WTC11 (cell line): ENCODE results near the gene PCP2. TPM values are rescaled to one million over a fixed set of nuclear protein-coding genes. Genes with fewer than 3 reads are reported as not detected.

Experiments used
- ATAC-seq: fragments of 200-7000 bp; cut with Tn5 transposase; 2 replicates; pipeline ENCODE4 v1.10.0; 2021; ENCODE audit warnings: mild to moderate bottlenecking, moderate library complexity
- CTCF ChIA-PET: fragments of 300-600 bp; sonication (Branson Sonifier 250); formaldehyde crosslinking; loops from one replicate; lab custom pipeline; 2021; ENCODE audit warnings: antibody characterized with exemption; lab: Charles Lee
- POLR2A ChIA-PET: fragments of 350-600 bp; sonication (Branson Sonifier 250); formaldehyde crosslinking; loops from one replicate; lab custom pipeline; 2021; ENCODE audit warnings: antibody characterized with exemption; lab: Charles Lee
- DNase-seq: peaks from one replicate; pipeline ENCODE4 v3.0.0; 2021; ENCODE audit warnings: low spot score
- H3K27ac Mint-ChIP-seq: 2 replicates; pipeline ENCODE4 v1.8.0; 2021; ENCODE audit warnings: mixed read lengths
- H3K27me3 Mint-ChIP-seq: 2 replicates; pipeline ENCODE4 v1.8.0; 2021; ENCODE audit warnings: low read depth, mild to moderate bottlenecking, moderate library complexity, mixed read lengths
- H3K36me3 Mint-ChIP-seq: 2 replicates; pipeline ENCODE4 v1.8.0; 2021; ENCODE audit warnings: mixed read lengths
- H3K4me1 Mint-ChIP-seq: 2 replicates; pipeline ENCODE4 v1.8.0; 2022; ENCODE audit warnings: mixed read lengths
- H3K4me3 Mint-ChIP-seq: 2 replicates; pipeline ENCODE4 v1.8.0; 2021; ENCODE audit warnings: mild to moderate bottlenecking, moderate library complexity, mixed read lengths
- H3K9me3 Mint-ChIP-seq: 2 replicates; pipeline ENCODE4 v1.8.0; 2021; ENCODE audit warnings: mixed read lengths
- CDX4 ChIP-seq: fragments of 250-450 bp; sonication (Bioruptor Pico); IDR thresholded peaks from 2 replicates; pipeline ENCODE4 v1.9.0; 2021; ENCODE audit warnings: moderate library complexity, mild to moderate bottlenecking, inconsistent platforms, borderline replicate concordance
- CREB1 ChIP-seq: sonication (generic); formaldehyde crosslinking; IDR thresholded peaks from 2 replicates; pipeline ENCODE4 v1.8.0; 2023; ENCODE audit warnings: mild to moderate bottlenecking, missing genetic modification reagents
- CREM ChIP-seq: sonication (generic); formaldehyde crosslinking; IDR thresholded peaks from 2 replicates; pipeline ENCODE4 v1.8.1; 2022; ENCODE audit warnings: mild to moderate bottlenecking, missing genetic modification reagents, moderate library complexity
- E2F5 ChIP-seq: sonication (generic); formaldehyde crosslinking; IDR thresholded peaks from 2 replicates; pipeline ENCODE4 v1.8.1; 2022; ENCODE audit warnings: mild to moderate bottlenecking, moderate library complexity, missing genetic modification reagents
- ELF4 ChIP-seq: sonication (generic); formaldehyde crosslinking; IDR thresholded peaks from 2 replicates; pipeline ENCODE4 v1.8.1; 2022; ENCODE audit warnings: low read depth, mild to moderate bottlenecking, moderate library complexity, missing genetic modification reagents
- ESRRA ChIP-seq: sonication (generic); formaldehyde crosslinking; IDR thresholded peaks from 2 replicates; pipeline ENCODE4 v1.8.1; 2022; ENCODE audit warnings: mild to moderate bottlenecking, missing genetic modification reagents, borderline replicate concordance
- FOXJ3 ChIP-seq: sonication (generic); formaldehyde crosslinking; IDR thresholded peaks from 2 replicates; pipeline ENCODE4 v1.9.0; 2021; ENCODE audit warnings: missing genetic modification reagents, mild to moderate bottlenecking, borderline replicate concordance
- FOXP1 ChIP-seq: sonication (generic); formaldehyde crosslinking; IDR thresholded peaks from 2 replicates; pipeline ENCODE4 v1.8.0; 2022; ENCODE audit warnings: missing genetic modification reagents, mild to moderate bottlenecking, moderate library complexity, borderline replicate concordance
- GABPB1 ChIP-seq: sonication (generic); formaldehyde crosslinking; IDR thresholded peaks from 2 replicates; pipeline ENCODE4 v1.8.1; 2023; ENCODE audit warnings: mild to moderate bottlenecking, missing genetic modification reagents
- JAZF1 ChIP-seq: fragments of 250-450 bp; sonication (Bioruptor Pico); IDR thresholded peaks from 2 replicates; pipeline ENCODE4 v1.9.0; 2021; ENCODE audit warnings: moderate library complexity, mild to moderate bottlenecking, inconsistent platforms
- JUN ChIP-seq: sonication (generic); formaldehyde crosslinking; IDR thresholded peaks from 2 replicates; pipeline ENCODE4 v1.8.0; 2023; ENCODE audit warnings: mild to moderate bottlenecking, missing genetic modification reagents
- MYBL2 ChIP-seq: sonication (generic); formaldehyde crosslinking; IDR thresholded peaks from 2 replicates; pipeline ENCODE4 v1.8.1; 2023; ENCODE audit warnings: mild to moderate bottlenecking, moderate library complexity, missing genetic modification reagents
- NFE2L1 ChIP-seq: sonication (generic); formaldehyde crosslinking; IDR thresholded peaks from 2 replicates; pipeline ENCODE4 v1.8.1; 2023; ENCODE audit warnings: missing genetic modification reagents
- NFYB ChIP-seq: sonication (generic); formaldehyde crosslinking; conservative IDR thresholded peaks from 2 replicates; pipeline ENCODE4 v1.8.0; 2022; ENCODE audit warnings: low read depth, missing genetic modification reagents
- NR2C2 ChIP-seq: sonication (generic); formaldehyde crosslinking; IDR thresholded peaks from 2 replicates; pipeline ENCODE4 v1.8.0; 2022; ENCODE audit warnings: mild to moderate bottlenecking, missing genetic modification reagents
- OVOL2 ChIP-seq: fragments of 250-450 bp; sonication (Bioruptor Pico); IDR thresholded peaks from 2 replicates; pipeline ENCODE4 v1.9.0; 2021; ENCODE audit warnings: mild to moderate bottlenecking, borderline replicate concordance
- RELA ChIP-seq: sonication (generic); formaldehyde crosslinking; IDR thresholded peaks from 2 replicates; pipeline ENCODE4 v1.8.1; 2022; ENCODE audit warnings: missing genetic modification reagents, mild to moderate bottlenecking, borderline replicate concordance
- RORB ChIP-seq: fragments of 250-450 bp; sonication (Bioruptor Pico); IDR thresholded peaks from 2 replicates; pipeline ENCODE4 v1.9.0; 2021; ENCODE audit warnings: mild to moderate bottlenecking
- SMAD4 ChIP-seq: sonication (generic); formaldehyde crosslinking; IDR thresholded peaks from 2 replicates; pipeline ENCODE4 v1.8.0; 2022; ENCODE audit warnings: mild to moderate bottlenecking, missing genetic modification reagents
- SP1 ChIP-seq: sonication (generic); formaldehyde crosslinking; conservative IDR thresholded peaks from 2 replicates; pipeline ENCODE4 v1.8.1; 2022; ENCODE audit warnings: missing genetic modification reagents
- ZBTB43 ChIP-seq: sonication (generic); formaldehyde crosslinking; IDR thresholded peaks from 2 replicates; pipeline ENCODE4 v1.8.1; 2023; ENCODE audit warnings: mild to moderate bottlenecking, missing genetic modification reagents
- ZNF121 ChIP-seq: sonication (generic); formaldehyde crosslinking; IDR thresholded peaks from 2 replicates; pipeline ENCODE4 v1.8.0; 2023; ENCODE audit warnings: missing genetic modification reagents
- ZNF263 ChIP-seq: sonication (generic); formaldehyde crosslinking; IDR thresholded peaks from 2 replicates; pipeline ENCODE4 v1.8.1; 2022; ENCODE audit warnings: low read depth, mild to moderate bottlenecking, moderate library complexity, missing genetic modification reagents
- ZNF416 ChIP-seq: fragments of 250-450 bp; sonication (Bioruptor Pico); IDR thresholded peaks from 2 replicates; pipeline ENCODE4 v1.9.0; 2021; ENCODE audit warnings: mild to moderate bottlenecking, inconsistent platforms
- total RNA-seq: library from RNA; stranded (reverse); gene quantifications from 3 replicates; pipeline ENCODE4 v1.2.3, GENCODE V29; 2021
- TF ChIP-seq, protein P1 (sequence below): fragments of 250-450 bp; sonication (Bioruptor Pico); IDR thresholded peaks from 2 replicates; pipeline ENCODE4 v1.9.0; 2021; ENCODE audit warnings: mild to moderate bottlenecking
- TF ChIP-seq, protein P2 (sequence below): sonication (generic); formaldehyde crosslinking; IDR thresholded peaks from 2 replicates; pipeline ENCODE4 v1.8.1; 2022; ENCODE audit warnings: low read depth, mild to moderate bottlenecking, moderate library complexity, missing genetic modification reagents, borderline replicate concordance

The PCP2 gene
- total RNA-seq, 1 experiment from 2014 or later, result 0.48 TPM

DNA sequence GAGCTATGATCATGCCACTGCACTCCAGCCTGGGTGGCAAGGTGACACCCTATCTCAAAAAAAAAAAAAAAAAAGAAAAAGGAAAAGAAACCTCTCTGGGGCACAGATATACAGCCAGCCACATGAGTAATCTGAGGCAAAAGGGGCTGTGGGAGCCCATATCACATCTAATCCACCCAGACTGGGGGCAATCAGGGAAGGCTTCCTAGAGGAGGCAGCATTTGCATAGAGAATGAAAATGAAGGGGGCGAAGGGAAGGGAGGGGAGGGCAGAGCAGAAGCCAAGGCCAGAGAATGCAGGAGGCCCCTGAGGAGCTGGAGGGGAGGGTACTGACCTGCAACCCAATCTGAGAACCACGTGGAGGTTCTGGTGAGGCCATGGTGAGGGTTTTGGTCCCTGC lies 16.6 kb upstream of the PCP2 start (continued):
- TF ChIP-seq, protein P1, sequence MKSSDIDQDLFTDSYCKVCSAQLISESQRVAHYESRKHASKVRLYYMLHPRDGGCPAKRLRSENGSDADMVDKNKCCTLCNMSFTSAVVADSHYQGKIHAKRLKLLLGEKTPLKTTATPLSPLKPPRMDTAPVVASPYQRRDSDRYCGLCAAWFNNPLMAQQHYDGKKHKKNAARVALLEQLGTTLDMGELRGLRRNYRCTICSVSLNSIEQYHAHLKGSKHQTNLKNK (CRISPR knock-in tag), result no peak
- TF ChIP-seq NFYB (CRISPR knock-in tag) (no peak), NR2C2 (no peak)

- no peak overlapping the region for H3K4me3 Mint-ChIP-seq
- DNase-seq (no peak), ATAC-seq (no peak)
- H3K36me3 Mint-ChIP-seq, result no peaks in the 10 kb centered on the region
- H3K9me3 Mint-ChIP-seq, result no peaks in the 10 kb centered on the region
- TF ChIP-seq RORB (CRISPR knock-in tag) (no peak), ZNF121 (CRISPR knock-in tag) (peak; percentile 79; the same call in 1 of the 2 replicates)
- no peak overlapping the region for H3K27ac Mint-ChIP-seq
- peaks cover 31% of the 10 kb centered on the region for H3K27me3 Mint-ChIP-seq
- ChIA-PET POLR2A (interaction anchor here (0.6 kb wide), 2 partner anchors 8 to 353 kb away, joined by 3 to 4 read pairs; no protein-coding TSS in a partner anchor), CTCF (interaction anchor here (0.6 to 1.6 kb wide), 3 partner anchors 32 to 1602 kb away, joined by 3 to 6 read pairs (median 5); partner anchors contain the start of gene TRAPPC5)
- H3K4me1 Mint-ChIP-seq, result peaks cover 7% of the 10 kb centered on the region
Measured at GRCh38 chr19:7648265-7649014, 14.9 kb upstream of the PCP2 start.

DNA sequence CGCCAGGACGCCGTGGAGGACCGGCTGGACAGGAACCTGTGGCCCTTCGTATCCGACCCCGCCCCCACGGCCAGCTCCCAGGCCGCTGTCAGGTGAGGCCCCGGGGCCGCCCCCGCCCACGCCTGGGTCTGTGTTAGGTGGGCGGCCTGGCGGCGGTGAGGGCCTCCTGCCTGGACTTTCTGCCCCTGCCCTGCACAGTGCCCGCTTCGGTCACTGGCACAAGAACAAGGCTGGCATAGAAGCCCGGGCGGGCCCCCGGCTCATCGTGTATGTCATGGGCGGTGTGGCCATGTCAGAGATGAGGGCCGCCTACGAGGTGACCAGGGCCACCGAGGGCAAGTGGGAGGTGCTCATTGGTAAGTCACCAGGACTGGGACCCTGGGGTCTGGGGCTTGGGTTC lies 13.6 kb upstream of the PCP2 start:
- H3K36me3 Mint-ChIP-seq, result no peaks in the 10 kb centered on the region
- ChIA-PET POLR2A (interaction anchor here (0.6 kb wide), 1 partner anchor 9 kb away, joined by 3 read pairs; no protein-coding TSS in a partner anchor), CTCF (no interaction called here)
- peaks cover 1% of the 10 kb centered on the region for H3K4me1 Mint-ChIP-seq
- peaks cover 18% of the 10 kb centered on the region for H3K27me3 Mint-ChIP-seq
- no peak for ATAC-seq
- TF ChIP-seq SP1 (CRISPR knock-in tag), result no peak
- TF ChIP-seq CDX4 (CRISPR knock-in tag), result no peak
- TF ChIP-seq CREM (CRISPR knock-in tag), result no peak
- TF ChIP-seq, protein P2, sequence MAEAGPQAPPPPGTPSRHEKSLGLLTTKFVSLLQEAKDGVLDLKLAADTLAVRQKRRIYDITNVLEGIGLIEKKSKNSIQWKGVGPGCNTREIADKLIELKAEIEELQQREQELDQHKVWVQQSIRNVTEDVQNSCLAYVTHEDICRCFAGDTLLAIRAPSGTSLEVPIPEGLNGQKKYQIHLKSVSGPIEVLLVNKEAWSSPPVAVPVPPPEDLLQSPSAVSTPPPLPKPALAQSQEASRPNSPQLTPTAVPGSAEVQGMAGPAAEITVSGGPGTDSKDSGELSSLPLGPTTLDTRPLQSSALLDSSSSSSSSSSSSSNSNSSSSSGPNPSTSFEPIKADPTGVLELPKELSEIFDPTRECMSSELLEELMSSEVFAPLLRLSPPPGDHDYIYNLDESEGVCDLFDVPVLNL (CRISPR knock-in tag), result no peak
- no peak overlapping the region for H3K4me3 Mint-ChIP-seq
- no peak for DNase-seq
- H3K9me3 Mint-ChIP-seq, result no peaks in the 10 kb centered on the region
- H3K27ac Mint-ChIP-seq, result no peak overlapping the region

DNA sequence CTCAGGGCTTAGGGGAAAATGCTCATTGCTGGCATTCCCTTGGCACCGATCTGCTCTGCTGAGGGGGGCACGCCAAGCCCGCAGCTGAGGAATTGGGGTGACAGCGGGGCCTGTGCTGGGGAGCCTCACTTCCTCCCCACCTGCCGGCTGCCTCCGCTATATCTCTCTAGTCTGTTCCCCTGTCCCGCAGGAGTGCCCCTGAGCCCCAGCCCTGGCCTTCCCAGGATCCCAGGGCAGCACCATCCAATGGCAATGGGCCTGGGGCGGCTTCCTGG lies 12.8 kb upstream of the PCP2 start:
- POLR2A ChIA-PET, result no interaction called here
- no peaks in the 10 kb centered on the region for H3K4me1 Mint-ChIP-seq
- no peak for DNase-seq

More for the DNA sequence above, 12.8 kb upstream of the PCP2 start:
- H3K27me3 Mint-ChIP-seq, result peaks cover 12% of the 10 kb centered on the region
- no peak overlapping the region for H3K27ac Mint-ChIP-seq
- H3K36me3 Mint-ChIP-seq, result no peaks in the 10 kb centered on the region
- CTCF ChIA-PET, result no interaction called here
- TF ChIP-seq NR2C2 (no peak), JAZF1 (no peak), ESRRA (CRISPR knock-in tag) (no peak), GABPB1 (CRISPR knock-in tag) (no peak), ZNF263 (CRISPR knock-in tag) (no peak), ZNF416 (CRISPR knock-in tag) (no peak), FOXP1 (CRISPR knock-in tag) (no peak), ZBTB43 (CRISPR knock-in tag) (no peak), JUN (CRISPR knock-in tag) (no peak), E2F5 (CRISPR knock-in tag) (no peak), RELA (CRISPR knock-in tag) (no peak), OVOL2 (CRISPR knock-in tag) (no peak), FOXJ3 (CRISPR knock-in tag) (no peak), SMAD4 (CRISPR knock-in tag) (no peak), ELF4 (CRISPR knock-in tag) (no peak), NFE2L1 (CRISPR knock-in tag) (no peak), CREB1 (CRISPR knock-in tag) (no peak), MYBL2 (no peak)
- TF ChIP-seq, all 79 proteins: peak for 0
- ATAC-seq, result no peak
- Mint-ChIP-seq H3K9me3 (no peaks in the 10 kb centered on the region), H3K4me3 (no peak overlapping the region)
